HEK293 (cell line): ENCODE measurements around the gene SELENOW.

Experiments used
- BCL11B ChIP-seq: fragments of 450-650 bp; formaldehyde crosslinking; IDR thresholded peaks from 2 replicates; pipeline ENCODE4 v1.5.1; 2016; ENCODE audit warnings: low read depth, missing biosample characterization, missing genetic modification characterization
- EGR2 ChIP-seq: fragments of 450-650 bp; formaldehyde crosslinking; IDR thresholded peaks from 2 replicates; pipeline ENCODE4 v1.5.1; 2016; ENCODE audit warnings: low read depth, missing biosample characterization, missing genetic modification characterization
- HIC1 ChIP-seq: fragments of 450-650 bp; formaldehyde crosslinking; IDR thresholded peaks from 2 replicates; pipeline ENCODE4 v1.5.1; 2016; ENCODE audit warnings: missing biosample characterization, missing genetic modification characterization
- SP7 ChIP-seq: fragments of 450-650 bp; formaldehyde crosslinking; IDR thresholded peaks from 2 replicates; pipeline ENCODE4 v1.5.1; 2016; ENCODE audit warnings: missing biosample characterization, missing genetic modification characterization
- TSHZ1 ChIP-seq: fragments of 450-650 bp; formaldehyde crosslinking; IDR thresholded peaks from 2 replicates; pipeline ENCODE4 v1.5.1; 2016; ENCODE audit warnings: missing biosample characterization, missing genetic modification characterization, borderline replicate concordance
- ZBTB1 ChIP-seq: fragments of 450-650 bp; formaldehyde crosslinking; IDR thresholded peaks from 2 replicates; pipeline ENCODE4 v1.5.1; 2016; ENCODE audit warnings: missing biosample characterization, missing genetic modification characterization
- ZBTB21 ChIP-seq: fragments of 450-650 bp; formaldehyde crosslinking; IDR thresholded peaks from 2 replicates; pipeline ENCODE4 v1.5.1; 2017; ENCODE audit warnings: missing biosample characterization, missing genetic modification characterization
- ZIC2 ChIP-seq: fragments of 450-650 bp; formaldehyde crosslinking; IDR thresholded peaks from 2 replicates; pipeline ENCODE4 v1.5.1; 2016; ENCODE audit warnings: missing biosample characterization, missing genetic modification characterization
- ZNF211 ChIP-seq: fragments of 450-650 bp; formaldehyde crosslinking; IDR thresholded peaks from 2 replicates; pipeline ENCODE4 v1.5.1; 2016; ENCODE audit warnings: low read depth, missing biosample characterization, missing genetic modification characterization
- ZNF248 ChIP-seq: fragments of 450-650 bp; formaldehyde crosslinking; IDR thresholded peaks from 2 replicates; pipeline ENCODE4 v1.5.1; 2017; ENCODE audit warnings: missing biosample characterization, missing genetic modification characterization
- ZNF366 ChIP-seq: fragments of 450-650 bp; formaldehyde crosslinking; conservative IDR thresholded peaks from 2 replicates; pipeline ENCODE4 v1.5.1; 2016; ENCODE audit warnings: missing biosample characterization, missing genetic modification characterization
- ZNF426 ChIP-seq: fragments of 450-650 bp; formaldehyde crosslinking; IDR thresholded peaks from 2 replicates; pipeline ENCODE4 v1.5.1; 2017; ENCODE audit warnings: missing biosample characterization, missing genetic modification characterization, mild to moderate bottlenecking, inconsistent platforms, moderate library complexity
- ZNF561 ChIP-seq: fragments of 450-650 bp; IDR thresholded peaks from 2 replicates; pipeline ENCODE4 v1.5.1; 2018; ENCODE audit warnings: missing biosample characterization, missing genetic modification characterization, borderline replicate concordance
- ZNF610 ChIP-seq: fragments of 450-650 bp; formaldehyde crosslinking; IDR thresholded peaks from 2 replicates; pipeline ENCODE4 v1.5.1; 2016; ENCODE audit warnings: missing biosample characterization, missing genetic modification characterization, borderline replicate concordance
- ZNF664 ChIP-seq: fragments of 450-650 bp; formaldehyde crosslinking; IDR thresholded peaks from 2 replicates; pipeline ENCODE4 v1.5.1; 2016; ENCODE audit warnings: missing biosample characterization, missing genetic modification characterization
- ZSCAN16 ChIP-seq: fragments of 450-650 bp; formaldehyde crosslinking; IDR thresholded peaks from 2 replicates; pipeline ENCODE4 v1.5.1; 2016; ENCODE audit warnings: missing biosample characterization, missing genetic modification characterization
- ZSCAN30 ChIP-seq: fragments of 450-650 bp; IDR thresholded peaks from 2 replicates; pipeline ENCODE4 v1.5.1; 2018; ENCODE audit warnings: missing biosample characterization, mild to moderate bottlenecking, missing genetic modification characterization, moderate library complexity
- TF ChIP-seq, protein P1 (sequence below): fragments of 450-650 bp; formaldehyde crosslinking; conservative IDR thresholded peaks from 2 replicates; pipeline ENCODE4 v1.5.1; 2016; ENCODE audit warnings: low read depth, missing biosample characterization, missing genetic modification characterization
- TF ChIP-seq, protein P2 (sequence below): fragments of 450-650 bp; formaldehyde crosslinking; IDR thresholded peaks from 2 replicates; pipeline ENCODE4 v1.5.1; 2017; ENCODE audit warnings: missing biosample characterization, missing genetic modification characterization
- TF ChIP-seq, protein P3 (sequence below): fragments of 450-650 bp; IDR thresholded peaks from 2 replicates; pipeline ENCODE4 v1.5.1; 2018; ENCODE audit warnings: missing biosample characterization, mild to moderate bottlenecking, missing genetic modification characterization
- TF ChIP-seq, protein P4 (sequence below): fragments of 450-650 bp; formaldehyde crosslinking; IDR thresholded peaks from 2 replicates; pipeline ENCODE4 v1.5.0; 2017; ENCODE audit warnings: missing biosample characterization, missing genetic modification characterization, borderline replicate concordance
- TF ChIP-seq, protein P5 (sequence below): fragments of 450-650 bp; formaldehyde crosslinking; IDR thresholded peaks from 2 replicates; pipeline ENCODE4 v1.5.1; 2016; ENCODE audit warnings: missing biosample characterization, missing genetic modification characterization

SELENOW gene

DNA sequence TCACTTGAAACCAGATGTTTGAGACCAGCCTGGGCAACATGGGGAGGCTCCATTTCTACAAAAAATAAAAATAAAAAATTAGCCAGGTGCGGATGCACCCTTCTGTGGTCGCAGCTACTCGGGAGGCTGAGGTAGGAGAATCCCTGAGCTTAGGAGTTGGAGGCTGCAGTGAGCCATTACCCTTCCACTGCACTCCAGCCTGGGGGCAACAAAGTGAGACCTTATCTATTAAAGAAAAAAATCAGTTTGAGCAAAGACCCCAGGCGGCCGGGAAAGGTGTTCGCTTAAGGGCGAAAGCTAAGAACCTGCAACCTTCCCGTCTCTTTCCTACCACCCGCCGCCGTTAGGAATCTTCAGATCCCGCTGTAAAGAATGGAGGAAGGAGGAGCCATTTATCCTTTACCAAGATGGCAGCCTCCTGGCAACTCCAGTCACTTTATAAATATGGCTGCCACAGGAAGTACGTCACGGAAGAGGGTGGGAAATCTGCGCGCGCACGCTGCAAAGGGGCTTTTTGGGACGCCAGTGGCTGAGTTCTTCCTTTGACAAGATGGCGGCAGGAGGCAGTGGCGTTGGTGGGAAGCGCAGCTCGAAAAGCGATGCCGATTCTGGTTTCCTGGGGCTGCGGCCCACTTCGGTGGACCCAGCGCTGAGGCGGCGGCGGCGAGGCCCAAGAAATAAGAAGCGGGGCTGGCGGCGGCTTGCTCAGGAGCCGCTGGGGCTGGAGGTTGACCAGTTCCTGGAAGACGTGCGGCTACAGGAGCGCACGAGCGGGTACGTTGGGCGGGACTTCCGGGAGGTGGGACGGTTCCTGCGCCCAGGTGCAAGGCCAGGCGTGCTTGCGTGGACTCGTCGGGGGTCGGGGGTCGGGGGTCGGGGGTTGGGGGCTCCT, 33.2 kb upstream of the SELENOW start, which contains the start of gene NOP53 (continued):
- TF ChIP-seq, protein P1, sequence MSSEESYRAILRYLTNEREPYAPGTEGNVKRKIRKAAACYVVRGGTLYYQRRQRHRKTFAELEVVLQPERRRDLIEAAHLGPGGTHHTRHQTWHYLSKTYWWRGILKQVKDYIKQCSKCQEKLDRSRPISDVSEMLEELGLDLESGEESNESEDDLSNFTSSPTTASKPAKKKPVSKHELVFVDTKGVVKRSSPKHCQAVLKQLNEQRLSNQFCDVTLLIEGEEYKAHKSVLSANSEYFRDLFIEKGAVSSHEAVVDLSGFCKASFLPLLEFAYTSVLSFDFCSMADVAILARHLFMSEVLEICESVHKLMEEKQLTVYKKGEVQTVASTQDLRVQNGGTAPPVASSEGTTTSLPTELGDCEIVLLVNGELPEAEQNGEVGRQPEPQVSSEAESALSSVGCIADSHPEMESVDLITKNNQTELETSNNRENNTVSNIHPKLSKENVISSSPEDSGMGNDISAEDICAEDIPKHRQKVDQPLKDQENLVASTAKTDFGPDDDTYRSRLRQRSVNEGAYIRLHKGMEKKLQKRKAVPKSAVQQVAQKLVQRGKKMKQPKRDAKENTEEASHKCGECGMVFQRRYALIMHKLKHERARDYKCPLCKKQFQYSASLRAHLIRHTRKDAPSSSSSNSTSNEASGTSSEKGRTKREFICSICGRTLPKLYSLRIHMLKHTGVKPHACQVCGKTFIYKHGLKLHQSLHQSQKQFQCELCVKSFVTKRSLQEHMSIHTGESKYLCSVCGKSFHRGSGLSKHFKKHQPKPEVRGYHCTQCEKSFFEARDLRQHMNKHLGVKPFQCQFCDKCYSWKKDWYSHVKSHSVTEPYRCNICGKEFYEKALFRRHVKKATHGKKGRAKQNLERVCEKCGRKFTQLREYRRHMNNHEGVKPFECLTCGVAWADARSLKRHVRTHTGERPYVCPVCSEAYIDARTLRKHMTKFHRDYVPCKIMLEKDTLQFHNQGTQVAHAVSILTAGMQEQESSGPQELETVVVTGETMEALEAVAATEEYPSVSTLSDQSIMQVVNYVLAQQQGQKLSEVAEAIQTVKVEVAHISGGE (tag by site-specific recombination): peak; percentile 94
- no peak for TF ChIP-seq ZBTB1 (tag by site-specific recombination)
- TF ChIP-seq, protein P2, sequence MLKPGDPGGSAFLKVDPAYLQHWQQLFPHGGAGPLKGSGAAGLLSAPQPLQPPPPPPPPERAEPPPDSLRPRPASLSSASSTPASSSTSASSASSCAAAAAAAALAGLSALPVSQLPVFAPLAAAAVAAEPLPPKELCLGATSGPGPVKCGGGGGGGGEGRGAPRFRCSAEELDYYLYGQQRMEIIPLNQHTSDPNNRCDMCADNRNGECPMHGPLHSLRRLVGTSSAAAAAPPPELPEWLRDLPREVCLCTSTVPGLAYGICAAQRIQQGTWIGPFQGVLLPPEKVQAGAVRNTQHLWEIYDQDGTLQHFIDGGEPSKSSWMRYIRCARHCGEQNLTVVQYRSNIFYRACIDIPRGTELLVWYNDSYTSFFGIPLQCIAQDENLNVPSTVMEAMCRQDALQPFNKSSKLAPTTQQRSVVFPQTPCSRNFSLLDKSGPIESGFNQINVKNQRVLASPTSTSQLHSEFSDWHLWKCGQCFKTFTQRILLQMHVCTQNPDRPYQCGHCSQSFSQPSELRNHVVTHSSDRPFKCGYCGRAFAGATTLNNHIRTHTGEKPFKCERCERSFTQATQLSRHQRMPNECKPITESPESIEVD (tag by site-specific recombination): no peak
- no peak for TF ChIP-seq HIC1 (tag by site-specific recombination)
- TF ChIP-seq ZIC2 (tag by site-specific recombination): no peak
- TF ChIP-seq BCL11B: no peak
- TF ChIP-seq, protein P3, sequence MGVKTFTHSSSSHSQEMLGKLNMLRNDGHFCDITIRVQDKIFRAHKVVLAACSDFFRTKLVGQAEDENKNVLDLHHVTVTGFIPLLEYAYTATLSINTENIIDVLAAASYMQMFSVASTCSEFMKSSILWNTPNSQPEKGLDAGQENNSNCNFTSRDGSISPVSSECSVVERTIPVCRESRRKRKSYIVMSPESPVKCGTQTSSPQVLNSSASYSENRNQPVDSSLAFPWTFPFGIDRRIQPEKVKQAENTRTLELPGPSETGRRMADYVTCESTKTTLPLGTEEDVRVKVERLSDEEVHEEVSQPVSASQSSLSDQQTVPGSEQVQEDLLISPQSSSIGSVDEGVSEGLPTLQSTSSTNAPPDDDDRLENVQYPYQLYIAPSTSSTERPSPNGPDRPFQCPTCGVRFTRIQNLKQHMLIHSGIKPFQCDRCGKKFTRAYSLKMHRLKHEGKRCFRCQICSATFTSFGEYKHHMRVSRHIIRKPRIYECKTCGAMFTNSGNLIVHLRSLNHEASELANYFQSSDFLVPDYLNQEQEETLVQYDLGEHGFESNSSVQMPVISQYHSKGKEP: no peak
- no peak for TF ChIP-seq ZNF366 (tag by site-specific recombination)
- no peak for TF ChIP-seq EGR2 (tag by site-specific recombination)
- TF ChIP-seq TSHZ1 (tag by site-specific recombination): no peak
- TF ChIP-seq ZSCAN30: no peak
- TF ChIP-seq, protein P4, sequence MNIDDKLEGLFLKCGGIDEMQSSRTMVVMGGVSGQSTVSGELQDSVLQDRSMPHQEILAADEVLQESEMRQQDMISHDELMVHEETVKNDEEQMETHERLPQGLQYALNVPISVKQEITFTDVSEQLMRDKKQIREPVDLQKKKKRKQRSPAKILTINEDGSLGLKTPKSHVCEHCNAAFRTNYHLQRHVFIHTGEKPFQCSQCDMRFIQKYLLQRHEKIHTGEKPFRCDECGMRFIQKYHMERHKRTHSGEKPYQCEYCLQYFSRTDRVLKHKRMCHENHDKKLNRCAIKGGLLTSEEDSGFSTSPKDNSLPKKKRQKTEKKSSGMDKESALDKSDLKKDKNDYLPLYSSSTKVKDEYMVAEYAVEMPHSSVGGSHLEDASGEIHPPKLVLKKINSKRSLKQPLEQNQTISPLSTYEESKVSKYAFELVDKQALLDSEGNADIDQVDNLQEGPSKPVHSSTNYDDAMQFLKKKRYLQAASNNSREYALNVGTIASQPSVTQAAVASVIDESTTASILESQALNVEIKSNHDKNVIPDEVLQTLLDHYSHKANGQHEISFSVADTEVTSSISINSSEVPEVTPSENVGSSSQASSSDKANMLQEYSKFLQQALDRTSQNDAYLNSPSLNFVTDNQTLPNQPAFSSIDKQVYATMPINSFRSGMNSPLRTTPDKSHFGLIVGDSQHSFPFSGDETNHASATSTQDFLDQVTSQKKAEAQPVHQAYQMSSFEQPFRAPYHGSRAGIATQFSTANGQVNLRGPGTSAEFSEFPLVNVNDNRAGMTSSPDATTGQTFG: no peak
- no peak for TF ChIP-seq ZNF211 (tag by site-specific recombination)
- no peak for TF ChIP-seq ZSCAN16 (tag by site-specific recombination)
- TF ChIP-seq ZNF664 (tag by site-specific recombination): no peak
- TF ChIP-seq, protein P5, sequence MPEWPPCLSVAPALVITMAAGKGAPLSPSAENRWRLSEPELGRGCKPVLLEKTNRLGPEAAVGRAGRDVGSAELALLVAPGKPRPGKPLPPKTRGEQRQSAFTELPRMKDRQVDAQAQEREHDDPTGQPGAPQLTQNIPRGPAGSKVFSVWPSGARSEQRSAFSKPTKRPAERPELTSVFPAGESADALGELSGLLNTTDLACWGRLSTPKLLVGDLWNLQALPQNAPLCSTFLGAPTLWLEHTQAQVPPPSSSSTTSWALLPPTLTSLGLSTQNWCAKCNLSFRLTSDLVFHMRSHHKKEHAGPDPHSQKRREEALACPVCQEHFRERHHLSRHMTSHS (tag by site-specific recombination): no peak
- no peak for TF ChIP-seq ZNF561 (tag by site-specific recombination)
- no peak for TF ChIP-seq ZNF426 (tag by site-specific recombination)
- no peak for TF ChIP-seq ZNF248
- peak; percentile 94 for TF ChIP-seq ZBTB21 (tag by site-specific recombination)
- TF ChIP-seq ZNF610: no peak
- TF ChIP-seq SP7 (tag by site-specific recombination): peak; percentile 64
